Measurements from ENCODE around the gene DDX11.
"Not testable (repeated sequence)": the region's sequence is repeated elsewhere in the genome, so short reads cannot be mapped to it uniquely, and the experiment has no call there.

DDX11 gene

GRCh38 chr12:31100503-31101208 lies 27.0 kb downstream of the DDX11 start:
- not testable (repeated sequence) for DNase-seq

GRCh38 chr12:31102125-31102524 lies 28.5 kb downstream of the DDX11 start:
- not testable (repeated sequence) for DNase-seq

- not testable (repeated sequence) for DNase-seq
These were observed 28.9 kb downstream of the DDX11 start for GRCh38 chr12:31102596-31102995.

GRCh38 chr12:31103561-31103975 lies 29.9 kb downstream of the DDX11 start:
- not testable (repeated sequence) for DNase-seq

- DNase-seq, result not testable (repeated sequence)
These were observed 30.6 kb downstream of the DDX11 start for GRCh38 chr12:31104220-31104619.

- not testable (repeated sequence) for DNase-seq
These were observed 31.1 kb downstream of the DDX11 start for GRCh38 chr12:31104773-31105172.

- DNase-seq, result no peak
These were observed 32.0 kb downstream of the DDX11 start for GRCh38 chr12:31105668-31106067.

- DNase-seq, result no peak
These were observed 32.6 kb downstream of the DDX11 start for GRCh38 chr12:31106101-31106803.

- DNase-seq, result not testable (repeated sequence)
These were observed 36.1 kb downstream of the DDX11 start for GRCh38 chr12:31109773-31110172.

GRCh38 chr12:31110263-31110662 lies 36.6 kb downstream of the DDX11 start:
- not testable (repeated sequence) for DNase-seq

- DNase-seq, result not testable (repeated sequence)
These were observed 41.5 kb downstream of the DDX11 start for GRCh38 chr12:31115092-31115601.

GRCh38 chr12:31116846-31117202 lies 43.2 kb downstream of the DDX11 start:
- not testable (repeated sequence) for DNase-seq

GRCh38 chr12:31117203-31118011 lies 43.7 kb downstream of the DDX11 start:
- peak; percentile 61 for DNase-seq

GRCh38 chr12:31118347-31119191 lies 44.9 kb downstream of the DDX11 start:
- DNase-seq, result peak; percentile 83

GRCh38 chr12:31119192-31119802 lies 45.6 kb downstream of the DDX11 start:
- DNase-seq, result no peak

GRCh38 chr12:31119803-31120211 lies 46.1 kb downstream of the DDX11 start:
- DNase-seq, result no peak

GRCh38 chr12:31120392-31121008 lies 46.8 kb downstream of the DDX11 start:
- DNase-seq, result no peak

- not testable (repeated sequence) for DNase-seq
These were observed 47.5 kb downstream of the DDX11 start for GRCh38 chr12:31121022-31121728.

GRCh38 chr12:31122481-31122880 lies 48.8 kb downstream of the DDX11 start:
- no peak for DNase-seq

GRCh38 chr12:31124158-31124557 lies 50.5 kb downstream of the DDX11 start:
- DNase-seq, result not testable (repeated sequence)

- not testable (repeated sequence) for DNase-seq
These were observed 51.5 kb downstream of the DDX11 start for GRCh38 chr12:31125171-31125570.
